HG03159 (cell line): ENCODE results near the gene ZAP70.

ENCODE experiments used
- ATAC-seq: cut with Tn5 transposase; IDR thresholded peaks from one replicate; pipeline ENCODE4 v1.9.1; 2021; ENCODE audit warnings: mild to moderate bottlenecking, moderate library complexity; ENCODE audit not compliant: unreplicated experiment

The ZAP70 gene

GRCh38 chr2:97775074-97775473 is 61.7 kb downstream of the ZAP70 start:
- no peak for ATAC-seq

DNA sequence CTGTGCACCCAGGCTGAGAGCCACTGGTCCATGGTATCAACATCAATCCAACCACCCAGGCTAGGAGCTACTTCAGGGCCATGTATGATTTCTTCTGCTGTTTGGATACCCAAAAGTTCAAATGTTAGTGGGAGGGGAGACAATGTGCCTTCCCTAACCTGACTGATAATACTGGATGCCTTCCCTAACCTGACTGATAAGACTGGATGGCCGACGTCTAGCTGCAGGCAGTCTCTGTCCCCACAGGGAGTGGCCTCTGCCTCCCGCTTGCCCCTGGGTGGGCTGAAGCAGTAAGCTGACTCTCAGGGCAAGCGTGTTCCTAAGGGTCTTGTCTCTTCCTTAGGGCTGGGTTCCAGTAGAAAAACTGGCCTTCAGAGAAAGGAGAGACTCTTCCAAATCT is 65.8 kb downstream of the ZAP70 start:
- no peak for ATAC-seq

DNA sequence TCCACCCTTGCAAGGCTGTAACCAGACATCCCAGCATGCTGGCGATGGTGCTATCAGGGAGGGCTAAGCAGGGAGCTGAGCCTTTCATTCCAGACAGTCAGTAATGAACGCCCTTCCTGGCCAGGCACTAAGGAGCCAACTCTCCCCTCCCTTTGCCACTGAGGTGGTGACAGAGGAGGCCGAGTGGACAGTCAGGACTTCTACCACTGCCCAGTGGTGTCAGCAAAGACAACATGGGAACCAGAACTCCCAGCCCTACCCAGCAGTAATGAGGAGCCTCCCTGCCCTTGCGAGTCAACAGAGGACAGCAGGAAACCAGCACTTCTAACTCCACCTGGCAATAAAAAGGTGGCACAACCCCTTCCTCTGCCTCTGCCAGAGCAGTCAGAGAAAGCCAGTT is 68.6 kb downstream of the ZAP70 start:
- ATAC-seq = no peak

DNA sequence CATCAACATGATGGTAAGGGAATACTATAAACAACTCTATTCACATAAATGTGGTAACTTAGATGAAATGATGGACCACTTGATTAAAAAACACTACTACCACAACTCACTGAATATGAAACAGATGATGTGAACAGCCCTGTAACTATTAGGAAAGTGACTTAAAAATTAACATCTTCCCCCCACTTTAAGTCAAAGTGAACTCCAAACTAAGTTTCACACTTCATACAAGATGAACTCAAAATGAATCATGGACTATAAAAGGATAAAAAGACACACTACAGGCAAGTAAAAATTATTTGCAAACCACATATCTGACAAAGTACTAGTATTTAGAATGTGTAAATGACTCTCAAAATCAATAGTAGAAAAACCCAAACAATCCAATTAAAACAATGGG is 71.6 kb downstream of the ZAP70 start:
- no peak for ATAC-seq

DNA sequence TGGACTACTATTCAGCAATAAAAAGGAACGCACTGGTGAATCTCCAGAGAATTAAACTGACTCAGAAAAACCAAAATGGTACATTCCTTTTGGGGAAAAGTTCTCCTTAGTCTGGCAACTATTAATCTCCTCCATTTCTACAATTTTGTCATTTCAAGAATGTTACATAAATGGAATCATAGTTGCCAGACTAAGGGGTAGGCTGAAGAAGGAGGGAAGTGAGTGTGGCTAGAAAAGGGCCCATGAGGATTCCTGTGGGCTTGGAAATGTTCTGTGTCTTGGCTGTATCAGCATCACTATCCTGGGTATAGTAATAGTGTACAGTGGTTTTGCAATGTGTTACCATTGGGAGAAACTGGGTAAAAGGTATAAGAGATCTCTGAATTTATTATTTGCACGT is 72.4 kb downstream of the ZAP70 start:
- no peak for ATAC-seq

DNA sequence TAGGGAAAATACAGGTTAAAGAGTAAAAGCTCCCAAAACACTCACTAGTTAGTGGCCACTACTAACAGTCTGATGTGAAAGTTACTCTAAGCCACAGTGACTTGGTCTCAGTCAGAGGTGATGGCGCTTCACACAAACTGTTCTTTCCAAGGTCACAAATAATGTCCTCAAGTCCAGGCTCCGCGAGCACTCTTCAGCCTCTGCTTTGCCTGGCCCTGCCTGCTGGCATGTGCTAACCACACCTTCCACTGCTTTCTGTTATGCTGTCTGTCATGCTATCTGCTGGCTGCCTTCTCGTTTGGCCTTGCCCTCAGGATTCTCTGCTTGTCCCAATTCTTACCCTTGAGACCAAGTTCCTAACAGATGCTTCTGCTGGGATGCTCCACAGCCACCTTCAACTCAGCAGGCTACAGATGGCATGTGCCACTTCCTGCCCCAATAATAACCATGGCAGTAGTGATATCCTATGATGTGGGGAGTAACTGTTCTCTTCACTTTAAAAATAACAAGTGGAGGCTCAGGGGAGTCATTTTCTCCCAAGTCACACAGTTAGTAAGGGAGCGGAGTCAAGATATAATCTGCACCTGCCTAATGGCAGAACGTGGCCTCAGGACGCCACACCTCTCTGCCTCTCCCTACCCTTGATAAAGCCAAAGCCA is 75.7 kb downstream of the ZAP70 start:
- ATAC-seq = no peak
